HEK293T (cell line): ENCODE data around the gene DDOST.
"Not testable (repeated sequence)": the region's sequence is repeated elsewhere in the genome, so short reads cannot be mapped to it uniquely, and the experiment has no call there.

ENCODE experiments used
- CTCF ChIA-PET: fragments of 350-600 bp; formaldehyde crosslinking; extraction: SDS; loops from one replicate; lab custom pipeline; 2021; ENCODE audit warnings: antibody characterized with exemption, inconsistent platforms; lab: Yijun Ruan, JAX
- POLR2A ChIA-PET: fragments of 350-600 bp; formaldehyde crosslinking; extraction: SDS; loops from one replicate; lab custom pipeline; 2020; ENCODE audit warnings: antibody characterized with exemption, inconsistent platforms; lab: Yijun Ruan, JAX
- DNase-seq: peaks from one replicate; pipeline ENCODE4 v3.0.0; 2012; ENCODE audit warnings: mixed read lengths; ENCODE audit errors: extremely low spot score
- ARNT ChIP-seq: fragments of 450-650 bp; IDR thresholded peaks from 2 replicates; pipeline ENCODE4 v1.6.1; 2017; ENCODE audit warnings: mild to moderate bottlenecking
- BHLHE40 ChIP-seq: fragments of 450-650 bp; IDR thresholded peaks from 2 replicates; pipeline ENCODE4 v1.6.1; 2016; ENCODE audit warnings: mild to moderate bottlenecking, moderate library complexity, borderline replicate concordance
- CTBP1 ChIP-seq: fragments of 450-650 bp; IDR thresholded peaks from 2 replicates; pipeline ENCODE4 v1.6.1; 2016; ENCODE audit warnings: borderline replicate concordance
- ELF4 ChIP-seq: fragments of 450-650 bp; IDR thresholded peaks from 2 replicates; pipeline ENCODE4 v1.6.1; 2017; ENCODE audit warnings: antibody characterized with exemption
- FOXA1 ChIP-seq: fragments of 450-650 bp; IDR thresholded peaks from 2 replicates; pipeline ENCODE4 v1.6.1; 2016; ENCODE audit warnings: mild to moderate bottlenecking
- FOXK2 ChIP-seq: fragments of 450-650 bp; IDR thresholded peaks from 2 replicates; pipeline ENCODE4 v1.6.1; 2016; ENCODE audit warnings: mild to moderate bottlenecking
- FOXM1 ChIP-seq: fragments of 450-650 bp; IDR thresholded peaks from 2 replicates; pipeline ENCODE4 v1.6.1; 2017; ENCODE audit warnings: mild to moderate bottlenecking, borderline replicate concordance
- HDGF ChIP-seq: fragments of 450-650 bp; IDR thresholded peaks from 2 replicates; pipeline ENCODE4 v1.6.1; 2017; ENCODE audit warnings: antibody characterized with exemption, borderline replicate concordance
- L3MBTL2 ChIP-seq: fragments of 450-650 bp; conservative IDR thresholded peaks from 2 replicates; pipeline ENCODE4 v1.6.1; 2016; ENCODE audit warnings: mild to moderate bottlenecking
- LEF1 ChIP-seq: fragments of 450-650 bp; IDR thresholded peaks from 2 replicates; pipeline ENCODE4 v1.6.1; 2017; ENCODE audit warnings: mild to moderate bottlenecking, borderline replicate concordance
- NFRKB ChIP-seq: fragments of 450-650 bp; IDR thresholded peaks from 2 replicates; pipeline ENCODE4 v1.6.1; 2016; ENCODE audit warnings: mild to moderate bottlenecking, moderate library complexity
- PKNOX1 ChIP-seq: fragments of 450-650 bp; IDR thresholded peaks from 2 replicates; pipeline ENCODE4 v1.6.1; 2016
- SP1 ChIP-seq: fragments of 450-650 bp; IDR thresholded peaks from 2 replicates; pipeline ENCODE4 v1.6.1; 2017
- SUZ12 ChIP-seq: fragments of 450-650 bp; IDR thresholded peaks from 2 replicates; pipeline ENCODE4 v1.6.1; 2016; ENCODE audit warnings: mild to moderate bottlenecking
- TARDBP ChIP-seq: fragments of 450-650 bp; IDR thresholded peaks from 2 replicates; pipeline ENCODE4 v1.6.1; 2016
- ZNF384 ChIP-seq: fragments of 450-650 bp; IDR thresholded peaks from 2 replicates; pipeline ENCODE4 v1.6.1; 2016

DDOST gene

GRCh38 chr1:20616847-20617487 lies 44.2 kb downstream of the DDOST start:
- TF ChIP-seq CTBP1 (no peak), ARNT (no peak), NFRKB (no peak), LEF1 (no peak), FOXA1 (no peak), FOXM1 (no peak), SUZ12 (no peak)
- DNase-seq = no peak
- CTCF ChIA-PET = interaction anchor here (0.9 kb wide), 1 partner anchor 17 kb away, joined by 3 read pairs; no protein-coding TSS in a partner anchor
- POLR2A ChIA-PET = no interaction called here

- POLR2A ChIA-PET = no interaction called here
- no peak for TF ChIP-seq FOXK2
- CTCF ChIA-PET = no interaction called here
- no peak for DNase-seq
Observed at GRCh38 chr1:20615946-20616846, 45.0 kb downstream of the DDOST start.

- ChIA-PET POLR2A (interaction anchor here (0.7 to 1.1 kb wide), 2 partner anchors 20 to 1114 kb away, joined by 3 to 4 read pairs; no protein-coding TSS in a partner anchor), CTCF (interaction anchor here (1.4 kb wide), 1 partner anchor 19 kb away, joined by 4 read pairs; no protein-coding TSS in a partner anchor)
- DNase-seq = no peak
- no peak for TF ChIP-seq FOXK2
- TF ChIP-seq FOXM1 = no peak
- TF ChIP-seq SUZ12 = no peak
- no peak for TF ChIP-seq L3MBTL2
- no peak for TF ChIP-seq NFRKB
- no peak for TF ChIP-seq ARNT
- TF ChIP-seq CTBP1 = no peak
- no peak for TF ChIP-seq ZNF384
- TF ChIP-seq FOXA1 = no peak
Observed at GRCh38 chr1:20614131-20614579, 47.0 kb downstream of the DDOST start.

GRCh38 chr1:20612221-20612746 lies 48.9 kb downstream of the DDOST start:
- ChIA-PET CTCF (no interaction called here), POLR2A (no interaction called here)
- no peak for DNase-seq
- TF ChIP-seq L3MBTL2 (no peak), ZNF384 (no peak), SUZ12 (no peak), PKNOX1 (no peak), SP1 (no peak), LEF1 (no peak)

- TF ChIP-seq SUZ12 = no peak
- no peak for TF ChIP-seq CTBP1
- TF ChIP-seq NFRKB = no peak
- TF ChIP-seq FOXA1 = no peak
- TF ChIP-seq FOXM1 = no peak
- no peak for TF ChIP-seq LEF1
- no peak for TF ChIP-seq L3MBTL2
- no peak for TF ChIP-seq BHLHE40
- no peak for TF ChIP-seq TARDBP
- no peak for TF ChIP-seq HDGF
- TF ChIP-seq PKNOX1 = no peak
- no peak for TF ChIP-seq ELF4
- no peak for TF ChIP-seq SP1
- ChIA-PET POLR2A (no interaction called here), CTCF (no interaction called here)
- no peak for DNase-seq
Observed at GRCh38 chr1:20611652-20612051, 49.5 kb downstream of the DDOST start.

- POLR2A ChIA-PET = no interaction called here
- CTCF ChIA-PET = no interaction called here
- DNase-seq = no peak
- TF ChIP-seq HDGF = no peak
- TF ChIP-seq ELF4 = no peak
- no peak for TF ChIP-seq ZNF384
- no peak for TF ChIP-seq FOXA1
- no peak for TF ChIP-seq NFRKB
- TF ChIP-seq FOXK2 = no peak
- no peak for TF ChIP-seq FOXM1
Observed at GRCh38 chr1:20610970-20611369, 50.2 kb downstream of the DDOST start.

GRCh38 chr1:20609541-20609940 lies 51.6 kb downstream of the DDOST start:
- CTCF ChIA-PET = no interaction called here
- POLR2A ChIA-PET = interaction anchor here (1.0 kb wide), 1 partner anchor 24 kb away, joined by 3 read pairs; no protein-coding TSS in a partner anchor
- DNase-seq = no peak
- TF ChIP-seq FOXK2 (no peak), CTBP1 (no peak), FOXM1 (no peak), PKNOX1 (no peak), ELF4 (no peak), SUZ12 (no peak), ARNT (no peak), TARDBP (no peak), ZNF384 (no peak), BHLHE40 (no peak), FOXA1 (no peak), L3MBTL2 (no peak), NFRKB (no peak), SP1 (no peak), LEF1 (no peak), HDGF (no peak)

- CTCF ChIA-PET, DNase-seq, POLR2A ChIA-PET: not testable (repeated sequence)
Observed at GRCh38 chr1:20606801-20607570, 54.2 kb downstream of the DDOST start.
